CD14-positive monocyte (primary cell): ENCODE measurements around the gene ECI2. TPM values are rescaled to one million over a fixed set of nuclear protein-coding genes. Genes with fewer than 3 reads are reported as not detected.

Source experiments
- DNase-seq, 3 donors: peaks; one replicate each; pipeline ENCODE4 v3.0.0-alpha.2; 2011 to 2022
- H2AFZ ChIP-seq: 2 replicates; pipeline ENCODE4 v1.6.0; 2012; ENCODE audit warnings: mild to moderate bottlenecking, low read depth, low read length, inconsistent platforms; ENCODE audit not compliant: insufficient read depth, poor library complexity, severe bottlenecking
- H3K27ac ChIP-seq, 2 donors: 1 replicate in 1 of 2; 2 replicates in 1 of 2; pipeline ENCODE4 v1.5.1; 2012 to 2013; ENCODE audit warnings: low read length in 2 of 2, control low read depth in 1 of 2, inconsistent platforms in 1 of 2, low read depth in 1 of 2, mild to moderate bottlenecking in 1 of 2
- H3K27me3 ChIP-seq, 2 donors: one replicate each; pipeline versions ENCODE4 v1.6.0 to v1.6.1; 2011 to 2013; ENCODE audit warnings: low read length in 2 of 2; ENCODE audit not compliant: control insufficient read depth in 2 of 2, insufficient read depth in 2 of 2
- H3K36me3 ChIP-seq, 2 donors: replicated peaks in 1 of 2; 1 replicate in 1 of 2; 2 replicates in 1 of 2; pipeline versions ENCODE4 v1.5.1 to v1.6.1; 2012 to 2013; ENCODE audit warnings: low read length in 2 of 2, control low read depth in 1 of 2, inconsistent platforms in 1 of 2, mild to moderate bottlenecking in 1 of 2; ENCODE audit not compliant: insufficient read depth in 2 of 2, control insufficient read depth in 1 of 2
- H3K4me1 ChIP-seq, 2 donors: 1 replicate in 1 of 2; 2 replicates in 1 of 2; pipeline versions ENCODE4 v1.5.1 to v1.6.1; 2012 to 2013; ENCODE audit warnings: low read length in 2 of 2, control low read depth in 1 of 2, inconsistent platforms in 1 of 2, mild to moderate bottlenecking in 1 of 2, moderate library complexity in 1 of 2; ENCODE audit not compliant: insufficient read depth in 2 of 2, control insufficient read depth in 1 of 2
- H3K4me2 ChIP-seq: replicated peaks from 2 replicates; pipeline ENCODE3; 2012; ENCODE audit warnings: low read length, moderate library complexity, mild to moderate bottlenecking; ENCODE audit not compliant: poor library complexity, severe bottlenecking; ENCODE audit errors: extremely low read depth
- H3K4me3 ChIP-seq, 3 experiments: fragments of 200-600 bp in 1 of 3; sonication (generic) in 1 of 3; replicated peaks in 1 of 3; 1 replicate in 2 of 3; 2 replicates in 1 of 3; pipeline ENCODE4 v1.5.1; 2011 to 2013; ENCODE audit warnings: low read length in 3 of 3, mild to moderate bottlenecking in 3 of 3, control low read depth in 2 of 3, low read depth in 2 of 3, inconsistent platforms in 1 of 3, moderate library complexity in 1 of 3
- H3K79me2 ChIP-seq: 2 replicates; pipeline ENCODE4 v1.6.0; 2012; ENCODE audit warnings: mild to moderate bottlenecking, control low read depth, inconsistent platforms, low read length, moderate library complexity; ENCODE audit not compliant: insufficient read depth
- H3K9ac ChIP-seq: 2 replicates; pipeline ENCODE4 v1.6.0; 2017; ENCODE audit warnings: low read length, mild to moderate bottlenecking; ENCODE audit not compliant: insufficient read depth, poor library complexity, severe bottlenecking
- H3K9me3 ChIP-seq, 2 donors: replicated peaks in 1 of 2; 1 replicate in 1 of 2; 2 replicates in 1 of 2; pipeline versions ENCODE4 v1.5.1 to v1.6.1; 2012 to 2013; ENCODE audit warnings: low read length in 2 of 2, control low read depth in 1 of 2; ENCODE audit not compliant: control insufficient read depth in 1 of 2, insufficient read depth in 1 of 2
- H4K20me1 ChIP-seq: 2 replicates; pipeline ENCODE4 v1.6.0; 2012; ENCODE audit warnings: mild to moderate bottlenecking, low read length, control low read depth, moderate library complexity; ENCODE audit not compliant: insufficient read depth
- H3K27ac Mint-ChIP-seq, 7 donors: one replicate each; pipeline ENCODE4 v1.8.0; 2020; ENCODE audit warnings: mild to moderate bottlenecking in 7 of 7, mixed read lengths in 7 of 7, moderate library complexity in 6 of 7, inconsistent platforms in 2 of 7
- H3K27me3 Mint-ChIP-seq, 3 donors: one replicate each; pipeline ENCODE4 v1.8.0; 2021 to 2022; ENCODE audit warnings: low read depth in 3 of 3, mild to moderate bottlenecking in 3 of 3, mixed read lengths in 3 of 3, moderate library complexity in 3 of 3, inconsistent platforms in 1 of 3
- H3K36me3 Mint-ChIP-seq, 2 donors: one replicate each; pipeline ENCODE4 v1.8.0; 2020; ENCODE audit warnings: mixed read lengths in 2 of 2, inconsistent platforms in 1 of 2, mild to moderate bottlenecking in 1 of 2
- H3K4me1 Mint-ChIP-seq: one replicate; pipeline ENCODE4 v1.8.0; 2020; ENCODE audit warnings: mild to moderate bottlenecking, mixed read lengths
- H3K4me3 Mint-ChIP-seq, 2 donors: one replicate each; pipeline ENCODE4 v1.8.0; 2020; ENCODE audit warnings: mild to moderate bottlenecking in 2 of 2, mixed read lengths in 2 of 2, moderate library complexity in 1 of 2
- H3K9me3 Mint-ChIP-seq, 7 donors: one replicate each; pipeline ENCODE4 v1.8.0; 2020 to 2022; ENCODE audit warnings: mixed read lengths in 7 of 7, mild to moderate bottlenecking in 6 of 7, moderate library complexity in 6 of 7, inconsistent platforms in 2 of 7
- WGBS: methylation state at CpG from one replicate; pipeline ENCODE4 v1.1.5; 2013; ENCODE audit warnings: missing lambda C conversion rate; ENCODE audit not compliant: insufficient coverage; 5-methylcytosine and 5-hydroxymethylcytosine counted together
- intact Hi-C, 2 donors: fragments of 100-400 bp; cut with micrococcal nuclease; formaldehyde crosslinking; loops; one replicate each; pipeline versions ENCODE4 v1.15.0 to v1.15.1; 2023
- polyA plus RNA-seq, 3 donors: library from polyadenylated mRNA; depleted of rRNA in 1 of 3; unstranded in 2 of 3; stranded (reverse) in 1 of 3; fragments of 300-500 nt in 2 of 3; fragments of >200 nt in 1 of 3; fragmentation: Illumina TruSeq in 2 of 3; gene quantifications; 1 replicate in 2 of 3; 2 replicates in 1 of 3; pipeline ENCODE4 v1.2.3, GENCODE V29; 2012 to 2021
- TF ChIP-seq, protein P1 (sequence below): fragments of 200-600 bp; IDR thresholded peaks from one replicate; pipeline ENCODE4 v1.8.0; 2022; ENCODE audit warnings: antibody characterized with exemption, mild to moderate bottlenecking

ECI2 gene
- polyA plus RNA-seq, 3 donors, result 9.2 to 45.9 (median 44.5) TPM

GRCh38 chr6:4100655-4101054 is 34.7 kb downstream of the ECI2 start:
- H3K4me1 Mint-ChIP-seq, result no peaks in the 10 kb centered on the region
- TF ChIP-seq, protein P1, sequence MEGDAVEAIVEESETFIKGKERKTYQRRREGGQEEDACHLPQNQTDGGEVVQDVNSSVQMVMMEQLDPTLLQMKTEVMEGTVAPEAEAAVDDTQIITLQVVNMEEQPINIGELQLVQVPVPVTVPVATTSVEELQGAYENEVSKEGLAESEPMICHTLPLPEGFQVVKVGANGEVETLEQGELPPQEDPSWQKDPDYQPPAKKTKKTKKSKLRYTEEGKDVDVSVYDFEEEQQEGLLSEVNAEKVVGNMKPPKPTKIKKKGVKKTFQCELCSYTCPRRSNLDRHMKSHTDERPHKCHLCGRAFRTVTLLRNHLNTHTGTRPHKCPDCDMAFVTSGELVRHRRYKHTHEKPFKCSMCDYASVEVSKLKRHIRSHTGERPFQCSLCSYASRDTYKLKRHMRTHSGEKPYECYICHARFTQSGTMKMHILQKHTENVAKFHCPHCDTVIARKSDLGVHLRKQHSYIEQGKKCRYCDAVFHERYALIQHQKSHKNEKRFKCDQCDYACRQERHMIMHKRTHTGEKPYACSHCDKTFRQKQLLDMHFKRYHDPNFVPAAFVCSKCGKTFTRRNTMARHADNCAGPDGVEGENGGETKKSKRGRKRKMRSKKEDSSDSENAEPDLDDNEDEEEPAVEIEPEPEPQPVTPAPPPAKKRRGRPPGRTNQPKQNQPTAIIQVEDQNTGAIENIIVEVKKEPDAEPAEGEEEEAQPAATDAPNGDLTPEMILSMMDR, result no peak
- H3K9ac ChIP-seq, result no peak overlapping the region

GRCh38 chr6:4093288-4093687 is 42.1 kb downstream of the ECI2 start:
- Histone ChIP-seq H3K4me1 (no peaks in the 10 kb centered on the region), H3K4me3 (no peak overlapping the region), H3K79me2 (no peaks in the 10 kb centered on the region), H3K27me3 (no peaks in the 10 kb centered on the region), H3K27ac (no peak overlapping the region), H3K9ac (no peak overlapping the region), H3K9me3 (no peaks in the 10 kb centered on the region), H3K36me3 (no peaks in the 10 kb centered on the region), H4K20me1 (no peaks in the 10 kb centered on the region), H2AFZ (no peak overlapping the region), H3K4me2 (no peak overlapping the region)
- Mint-ChIP-seq H3K4me1 (no peaks in the 10 kb centered on the region), H3K9me3 (peaks cover 0 to 10% (median 4%) of the 10 kb centered on the region in 7 donors), H3K27ac (no peak overlapping the region), H3K36me3 (no peaks in the 10 kb centered on the region), H3K4me3 (no peak overlapping the region), H3K27me3 (peaks cover 0 to 3% (median 0%) of the 10 kb centered on the region in 3 donors)
- 100% methylated on average over 1 of the region's 1 CpG for WGBS
- intact Hi-C loops, result no loop called here
- DNase-seq, result no peak
- TF ChIP-seq, protein P1, result no peak

More at GRCh38 chr6:4100655-4101054, 34.7 kb downstream of the ECI2 start:
- no peak overlapping the region for H3K4me2 ChIP-seq
- no peak overlapping the region for H3K4me3 ChIP-seq
- H3K9me3 ChIP-seq, result no peaks in the 10 kb centered on the region
- no peaks in the 10 kb centered on the region for H3K36me3 ChIP-seq
- DNase-seq, result no peak
- no peak overlapping the region for H3K27ac Mint-ChIP-seq
- H3K36me3 Mint-ChIP-seq, result no peaks in the 10 kb centered on the region
- WGBS, result no CpG with 5 or more reads among the region's 5 CpGs
- no peaks in the 10 kb centered on the region for H3K4me1 ChIP-seq
- H3K4me3 Mint-ChIP-seq, result no peak overlapping the region
- H3K27ac ChIP-seq, result no peak overlapping the region
- peak overlapping the region; percentile 8 for H2AFZ ChIP-seq
- H3K27me3 Mint-ChIP-seq, result peaks cover 2 to 4% (median 3%) of the 10 kb centered on the region in 3 donors
- peaks cover 0 to 13% (median 3%) of the 10 kb centered on the region in 7 donors for H3K9me3 Mint-ChIP-seq
- H3K79me2 ChIP-seq, result no peaks in the 10 kb centered on the region
- intact Hi-C loops, result no loop called here
- no peaks in the 10 kb centered on the region for H3K27me3 ChIP-seq
- no peaks in the 10 kb centered on the region for H4K20me1 ChIP-seq
